Neural progenitor cell (in vitro differentiated cells): ENCODE results near the gene CD37. TPM values are rescaled to one million over a fixed set of nuclear protein-coding genes. Genes with fewer than 3 reads are reported as not detected.

Experiments used
- DNase-seq: peaks from one replicate; pipeline ENCODE4 v3.0.0-alpha.2; 2016; ENCODE audit warnings: low spot score
- H2AFZ ChIP-seq: fragments of 200-600 bp; sonication (generic); replicated peaks from 2 replicates; pipeline ENCODE4 v1.6.1; 2016; ENCODE audit warnings: antibody characterized with exemption
- H3F3A ChIP-seq: fragments of 200-600 bp; sonication (generic); 2 replicates; pipeline ENCODE4 v1.6.1; 2016; ENCODE audit warnings: antibody characterized with exemption, low read depth
- H3K27ac ChIP-seq: fragments of 200-600 bp; sonication (generic); 2 replicates; pipeline ENCODE4 v1.5.1; 2016; ENCODE audit warnings: mild to moderate bottlenecking
- H3K27me3 ChIP-seq: fragments of 200-600 bp; sonication (generic); 2 replicates; pipeline ENCODE4 v1.6.1; 2016; ENCODE audit warnings: mild to moderate bottlenecking, moderate library complexity
- H3K36me3 ChIP-seq: fragments of 200-600 bp; sonication (generic); 2 replicates; pipeline ENCODE4 v1.5.1; 2016
- H3K4me1 ChIP-seq: fragments of 200-600 bp; sonication (generic); 2 replicates; pipeline ENCODE4 v1.6.1; 2016; ENCODE audit warnings: mixed run types
- H3K4me2 ChIP-seq: fragments of 200-600 bp; sonication (generic); 2 replicates; pipeline ENCODE4 v1.6.1; 2016
- H3K4me3 ChIP-seq: fragments of 200-600 bp; sonication (generic); 2 replicates; pipeline ENCODE4 v1.5.1; 2016
- H3K79me2 ChIP-seq: fragments of 200-600 bp; sonication (generic); 2 replicates; pipeline ENCODE4 v1.6.1; 2016; ENCODE audit warnings: low read depth
- H3K9ac ChIP-seq: fragments of 200-600 bp; sonication (generic); 2 replicates; pipeline ENCODE4 v1.6.1; 2016
- H3K9me3 ChIP-seq: fragments of 200-600 bp; sonication (generic); 2 replicates; pipeline ENCODE4 v1.5.1; 2016; ENCODE audit warnings: low read depth
- H4K20me1 ChIP-seq: fragments of 200-600 bp; sonication (generic); 2 replicates; pipeline ENCODE4 v1.6.1; 2016; ENCODE audit warnings: low read depth
- H3K27ac Mint-ChIP-seq: 3 replicates; pipeline ENCODE4 v1.8.0; 2021; ENCODE audit warnings: mixed read lengths
- H3K27me3 Mint-ChIP-seq: 2 replicates; pipeline ENCODE4 v1.8.0; 2022; ENCODE audit warnings: low read depth, mild to moderate bottlenecking, inconsistent platforms, moderate library complexity, mixed read lengths; ENCODE audit not compliant: insufficient read depth
- H3K36me3 Mint-ChIP-seq: 3 replicates; pipeline ENCODE4 v1.8.0; 2021; ENCODE audit warnings: mixed read lengths
- H3K4me1 Mint-ChIP-seq: 3 replicates; pipeline ENCODE4 v1.8.0; 2021; ENCODE audit warnings: mixed read lengths
- H3K4me3 Mint-ChIP-seq: 3 replicates; pipeline ENCODE4 v1.8.0; 2021; ENCODE audit warnings: mild to moderate bottlenecking, moderate library complexity, mixed read lengths
- H3K9me3 Mint-ChIP-seq: 3 replicates; pipeline ENCODE4 v1.8.0; 2020; ENCODE audit warnings: mixed read lengths
- CTCF ChIP-seq: fragments of 200-600 bp; sonication (generic); IDR thresholded peaks from 2 replicates; pipeline ENCODE4 v1.5.1; 2017; ENCODE audit warnings: antibody characterized with exemption, mild to moderate bottlenecking
- EZH2 ChIP-seq: fragments of 200-600 bp; sonication (generic); IDR thresholded peaks from 2 replicates; pipeline ENCODE4 v1.6.1; 2017; ENCODE audit warnings: antibody characterized with exemption, mild to moderate bottlenecking, moderate library complexity
- EZH2phosphoT487 ChIP-seq: fragments of 200-600 bp; sonication (generic); IDR thresholded peaks from 2 replicates; pipeline ENCODE4 v1.6.1; 2017; ENCODE audit warnings: antibody characterized with exemption
- total RNA-seq: library from RNA; depleted of rRNA; stranded (reverse); fragments of >200 nt; gene quantifications from 2 replicates; pipeline ENCODE4 v1.2.3, GENCODE V29; 2015; ENCODE audit warnings: low replicate concordance

The CD37 gene
- total RNA-seq, 1 donor from 2014 or later, result not detected

- H3K27ac Mint-ChIP-seq, result peak overlapping the region; percentile 93
- H3K9me3 Mint-ChIP-seq, result no peaks in the 10 kb centered on the region
- Histone ChIP-seq H3K36me3 (no peaks in the 10 kb centered on the region), H3F3A (peaks cover 2% of the 10 kb centered on the region), H3K79me2 (no peaks in the 10 kb centered on the region), H3K9ac (no peak overlapping the region), H3K4me2 (no peak overlapping the region), H3K27me3 (no peaks in the 10 kb centered on the region), H3K4me3 (no peak overlapping the region), H4K20me1 (peaks cover 18% of the 10 kb centered on the region), H3K27ac (no peak overlapping the region), H3K4me1 (no peaks in the 10 kb centered on the region), H3K9me3 (no peaks in the 10 kb centered on the region), H2AFZ (no peak overlapping the region)
- H3K4me1 Mint-ChIP-seq, result peaks cover 16% of the 10 kb centered on the region
- peaks cover 16% of the 10 kb centered on the region for H3K27me3 Mint-ChIP-seq
- TF ChIP-seq CTCF, result no peak
- TF ChIP-seq EZH2, result no peak
- no peak for TF ChIP-seq EZH2phosphoT487
- no peak overlapping the region for H3K4me3 Mint-ChIP-seq
- DNase-seq, result no peak
- peaks cover 35% of the 10 kb centered on the region for H3K36me3 Mint-ChIP-seq
Measured at GRCh38 chr19:49333418-49333805, 1.8 kb upstream of the CD37 start.

- H3K9me3 ChIP-seq, result no peaks in the 10 kb centered on the region
Measured at GRCh38 chr19:49333811-49334288, 1.4 kb upstream of the CD37 start.

GRCh38 chr19:49335784-49336481, 727 bp downstream of the CD37 start:
- Histone ChIP-seq H3F3A (peaks cover 27% of the 10 kb centered on the region), H3K79me2 (no peaks in the 10 kb centered on the region), H3K27me3 (no peaks in the 10 kb centered on the region), H3K4me1 (no peaks in the 10 kb centered on the region), H4K20me1 (peaks cover 38% of the 10 kb centered on the region), H3K36me3 (peaks cover 6% of the 10 kb centered on the region), H3K9ac (no peak overlapping the region), H3K4me2 (no peak overlapping the region), H3K4me3 (no peak overlapping the region), H2AFZ (no peak overlapping the region), H3K9me3 (no peaks in the 10 kb centered on the region), H3K27ac (no peak overlapping the region)
- H3K27ac Mint-ChIP-seq, result no peak overlapping the region
- H3K4me1 Mint-ChIP-seq, result peaks cover 35% of the 10 kb centered on the region
- peaks cover 29% of the 10 kb centered on the region for H3K36me3 Mint-ChIP-seq
- peaks cover 21% of the 10 kb centered on the region for H3K27me3 Mint-ChIP-seq
- no peak overlapping the region for H3K4me3 Mint-ChIP-seq
- no peaks in the 10 kb centered on the region for H3K9me3 Mint-ChIP-seq
- TF ChIP-seq CTCF (no peak), EZH2phosphoT487 (no peak), EZH2 (no peak)
- no peak for DNase-seq

More at GRCh38 chr19:49333811-49334288, 1.4 kb upstream of the CD37 start:
- Histone ChIP-seq H3K36me3 (no peaks in the 10 kb centered on the region), H3F3A (peaks cover 7% of the 10 kb centered on the region), H3K27me3 (no peaks in the 10 kb centered on the region), H3K4me2 (no peak overlapping the region), H3K4me1 (no peaks in the 10 kb centered on the region), H3K9ac (no peak overlapping the region), H3K79me2 (no peaks in the 10 kb centered on the region), H2AFZ (no peak overlapping the region), H3K27ac (no peak overlapping the region), H3K4me3 (no peak overlapping the region), H4K20me1 (peaks cover 21% of the 10 kb centered on the region)
- TF ChIP-seq EZH2phosphoT487 (no peak), CTCF (no peak), EZH2 (no peak)
- H3K4me3 Mint-ChIP-seq, result no peak overlapping the region
- no peak for DNase-seq
- peak overlapping the region; percentile 93 for H3K27ac Mint-ChIP-seq
- H3K9me3 Mint-ChIP-seq, result no peaks in the 10 kb centered on the region
- H3K27me3 Mint-ChIP-seq, result peaks cover 19% of the 10 kb centered on the region
- peaks cover 32% of the 10 kb centered on the region for H3K36me3 Mint-ChIP-seq
- peaks cover 20% of the 10 kb centered on the region for H3K4me1 Mint-ChIP-seq
